K562 (cell line): ENCODE measurements around the gene PALLD. TPM values are rescaled to one million over a fixed set of nuclear protein-coding genes. Genes with fewer than 3 reads are reported as not detected.
A peak's percentile ranks its signal among the peaks of the same experiment; 100 is the strongest.

ENCODE experiments used
- ATAC-seq: fragments of 200-7000 bp; cut with Tn5 transposase; 3 replicates; pipeline ENCODE4 v1.9.1; 2020; ENCODE audit warnings: moderate library complexity
- BruUV-seq: library from RNA; stranded (reverse); fragments of 400-500 nt; replicated peaks from 2 replicates; lab custom pipeline; 2021; lab: Mats Ljungman, UMichigan
- CTCF ChIA-PET: fragments of 300-600 bp; formaldehyde crosslinking; extraction: SDS; loops from one replicate; lab custom pipeline; 2021; ENCODE audit warnings: low intra/inter-chr PET ratio; lab: Yijun Ruan, JAX
- POLR2A ChIA-PET: fragments of 300-600, 350-650 bp; sonication (Branson Sonifier 250); formaldehyde crosslinking; extraction: SDS; loops from one replicate; lab custom pipeline; 2021; ENCODE audit warnings: antibody characterized with exemption, inconsistent platforms; lab: Yijun Ruan, JAX
- DNase-seq, 4 experiments: peaks; one replicate each; pipeline versions ENCODE4 v3.0.0 to v3.0.0-alpha.2; 2011 to 2018; ENCODE audit warnings: low spot score in 3 of 4, mixed read lengths in 3 of 4; ENCODE audit errors: extremely low read depth in 1 of 4
- FAIRE-seq: peaks from 2 replicates; lab custom pipeline; 2011; peaks lifted over from hg19 to GRCh38; lab: Jason Lieb, UNC
- H2AFZ ChIP-seq: 2 replicates; pipeline ENCODE4 v1.6.0; 2011; ENCODE audit warnings: low read depth, low read length, control low read depth, inconsistent platforms
- H3K27ac ChIP-seq: fragments of 200-600 bp; 3 replicates; pipeline ENCODE4 v1.8.0; 2011; ENCODE audit warnings: low read depth, mild to moderate bottlenecking, control low read depth, inconsistent platforms, low read length, moderate library complexity, mixed read lengths; ENCODE audit errors: extremely low read depth
- H3K27me3 ChIP-seq, 2 experiments: fragments of 300-600 bp in 1 of 2; 2 replicates in 1 of 2; 3 replicates in 1 of 2; pipeline versions ENCODE4 v1.6.0 to v1.8.0; 2011; ENCODE audit warnings: inconsistent platforms in 2 of 2, low read length in 2 of 2, mild to moderate bottlenecking in 1 of 2, mixed read lengths in 1 of 2, moderate library complexity in 1 of 2; ENCODE audit not compliant: control insufficient read depth in 2 of 2, insufficient read depth in 2 of 2
- H3K36me3 ChIP-seq: fragments of 300-600 bp; 3 replicates; pipeline ENCODE4 v1.8.0; 2011; ENCODE audit warnings: mild to moderate bottlenecking, low read length, inconsistent platforms; ENCODE audit not compliant: control insufficient read depth, insufficient read depth
- H3K4me1 ChIP-seq, 2 experiments: fragments of 200-600 bp in 1 of 2; replicated peaks in 1 of 2; 2 replicates in 1 of 2; 3 replicates in 1 of 2; pipeline versions ENCODE4 v1.5.1 to v1.8.0; 2011; ENCODE audit warnings: inconsistent platforms in 2 of 2, low read length in 2 of 2, mild to moderate bottlenecking in 1 of 2, mixed read lengths in 1 of 2, moderate library complexity in 1 of 2; ENCODE audit not compliant: control insufficient read depth in 2 of 2, insufficient read depth in 2 of 2
- H3K4me2 ChIP-seq: 2 replicates; pipeline ENCODE4 v1.6.1; 2011; ENCODE audit warnings: low read length, control low read depth, inconsistent platforms, mixed read lengths; ENCODE audit not compliant: insufficient read depth
- H3K4me3 ChIP-seq: fragments of 200-600 bp; sonication (generic), shearing (Covaris generic); 2 replicates; pipeline ENCODE4 v1.5.1; 2016; ENCODE audit warnings: control low read depth, inconsistent platforms
- H3K79me2 ChIP-seq: fragments of 200-600 bp; 3 replicates; pipeline ENCODE4 v1.8.0; 2011; ENCODE audit warnings: low read length, inconsistent platforms; ENCODE audit not compliant: control insufficient read depth, insufficient read depth
- H3K9ac ChIP-seq, 2 experiments: 2 replicates each; pipeline versions ENCODE4 v1.6.0 to v1.6.1; 2011; ENCODE audit warnings: low read depth in 2 of 2, low read length in 2 of 2, control low read depth in 1 of 2, inconsistent platforms in 1 of 2, mild to moderate bottlenecking in 1 of 2, mixed read lengths in 1 of 2; ENCODE audit not compliant: insufficient read depth in 1 of 2
- H3K9me1 ChIP-seq: one replicate; pipeline ENCODE4 v1.6.0; 2011; ENCODE audit warnings: inconsistent platforms, mild to moderate bottlenecking, low read length, moderate library complexity; ENCODE audit not compliant: control insufficient read depth, insufficient read depth
- H3K9me3 ChIP-seq: replicated peaks from 2 replicates; pipeline ENCODE4 v1.5.1; 2011; ENCODE audit warnings: low read depth, low read length, inconsistent platforms; ENCODE audit not compliant: control insufficient read depth, insufficient read depth
- H4K20me1 ChIP-seq: replicated peaks from 2 replicates; pipeline ENCODE4 v1.6.1; 2011; ENCODE audit warnings: low read length, inconsistent platforms, mixed read lengths; ENCODE audit not compliant: control insufficient read depth, insufficient read depth
- ARNT ChIP-seq, 2 experiments: fragments of 450-650 bp; IDR thresholded peaks; 2 replicates each; pipeline ENCODE4 v1.6.1; 2016; ENCODE audit warnings: mild to moderate bottlenecking in 1 of 2
- CEBPZ ChIP-seq: fragments of 150-350 bp; IDR thresholded peaks from 2 replicates; pipeline ENCODE4 v1.6.1; 2014; ENCODE audit warnings: low read depth, mild to moderate bottlenecking, low read length, borderline replicate concordance
- CHCHD3 ChIP-seq: fragments of 250-450 bp; sonication (Bioruptor Pico); IDR thresholded peaks from 2 replicates; pipeline ENCODE4 v2.1.2; 2022; ENCODE audit warnings: mild to moderate bottlenecking
- CXXC5 ChIP-seq: fragments of 250-450 bp; sonication (Bioruptor Pico); IDR thresholded peaks from 2 replicates; pipeline ENCODE4 v1.8.0; 2022; ENCODE audit warnings: inconsistent platforms, mild to moderate bottlenecking, moderate library complexity
- JUNB ChIP-seq: fragments of 450-650 bp; formaldehyde crosslinking; conservative IDR thresholded peaks from 2 replicates; pipeline ENCODE4 v1.4.0; 2020; ENCODE audit warnings: mild to moderate bottlenecking
- TAL1 ChIP-seq: fragments of 450-650 bp; IDR thresholded peaks from 2 replicates; pipeline ENCODE4 v1.6.1; 2016; ENCODE audit warnings: mild to moderate bottlenecking
- TCF7 ChIP-seq: sonication (generic); IDR thresholded peaks from 2 replicates; pipeline ENCODE4 v1.6.1; 2016; ENCODE audit warnings: antibody characterized with exemption, borderline replicate concordance
- TSHZ1 ChIP-seq: fragments of 250-450 bp; sonication (Bioruptor Pico); IDR thresholded peaks from 2 replicates; pipeline ENCODE4 v1.4.0; 2020; ENCODE audit warnings: mild to moderate bottlenecking, moderate library complexity
- ZEB2 ChIP-seq: fragments of 450-650 bp; IDR thresholded peaks from 2 replicates; pipeline ENCODE4 v1.6.1; 2016
- ZNF12 ChIP-seq: sonication (generic); formaldehyde crosslinking; IDR thresholded peaks from 2 replicates; pipeline ENCODE4 v1.4.0; 2020; ENCODE audit warnings: mild to moderate bottlenecking, missing genetic modification reagents
- ZNF384 ChIP-seq: IDR thresholded peaks from 2 replicates; pipeline ENCODE4 v1.6.1; 2012; ENCODE audit warnings: low read depth, low read length, improper control_type of control experiment
- ZNF57 ChIP-seq: fragments of 450-650 bp; formaldehyde crosslinking; IDR thresholded peaks from 2 replicates; pipeline ENCODE4 v1.4.0; 2020; ENCODE audit warnings: mild to moderate bottlenecking, moderate library complexity
- WGBS: fragments of 100-300 bp; shearing (Covaris generic); methylation state at CpG from one replicate; pipeline ENCODE4 v1.1.6; 2016; ENCODE audit warnings: low coverage, mixed read lengths; ENCODE audit not compliant: insufficient coverage; ENCODE audit errors: missing lambda C conversion rate; 5-methylcytosine and 5-hydroxymethylcytosine counted together
- in situ Hi-C: fragments of 300-500 bp; cut with MboI; formaldehyde crosslinking; loops from 4 replicates; pipeline ENCODE4 v1.15.0; 2018; ENCODE audit warnings: inconsistent platforms, mixed read lengths
- intact Hi-C: fragments of 100-400 bp; cut with micrococcal nuclease; formaldehyde crosslinking; loops from 2 replicates; pipeline ENCODE4 v1.14.2; 2022
- polyA plus RNA-seq, 8 experiments: library from polyadenylated mRNA; depleted of rRNA in 4 of 8; stranded (reverse) in 5 of 8; unstranded in 3 of 8; fragments of >200 nt; fragmentation: Nextera tagmentation in 2 of 8; fragmentation: Illumina TruSeq in 1 of 8; extraction: Ambion mirVana in 2 of 8; extraction: Trizol in 1 of 8; gene quantifications; 2 replicates each; pipeline versions ENCODE4 v1.2.1 to v1.2.3, GENCODE V29; 2011 to 2014; ENCODE audit warnings: inconsistent platforms in 1 of 8, missing spikeins in 1 of 8
- total RNA-seq, 7 experiments: library from RNA; depleted of rRNA in 6 of 7; stranded (reverse); fragments of >200 nt in 6 of 7; fragmentation: Illumina TruSeq in 2 of 7; extraction: Trizol in 2 of 7; gene quantifications; 2 replicates each; pipeline versions ENCODE4 v1.2.1 to v1.2.3, GENCODE V29; 2011 to 2021; ENCODE audit warnings: low replicate concordance in 1 of 7
- TF ChIP-seq, protein P1 (sequence below), 2 experiments: fragments of 150-350 bp in 1 of 2; IDR thresholded peaks; 2 replicates each; pipeline ENCODE4 v1.6.1; 2012 to 2016; ENCODE audit warnings: low read depth in 2 of 2, low read length in 2 of 2, mild to moderate bottlenecking in 1 of 2, moderate library complexity in 1 of 2

PALLD gene
- total and polyA plus RNA-seq, 9 of the 15 experiments (the other 6 are each of a cell fraction or from before 2014, with no cell fraction given) = 0.01 to 0.35 (median 0.06) TPM; not detected in 3

- Histone ChIP-seq H3K27me3 (no peaks in the 10 kb centered on the region), H3K4me3 (no peak overlapping the region), H3K36me3 (no peaks in the 10 kb centered on the region), H2AFZ (no peak overlapping the region), H3K27ac (0 out of 3 replicates have a peak overlapping the region, but pooled peaks have one; percentile 17), H3K4me1 (peaks cover 0 to 7% of the 10 kb centered on the region in 2 experiments; a peak in 2 of 5 replicates), H3K9me1 (no peaks in the 10 kb centered on the region), H3K9me3 (no peaks in the 10 kb centered on the region), H4K20me1 (no peaks in the 10 kb centered on the region), H3K79me2 (no peaks in the 10 kb centered on the region), H3K4me2 (no peak overlapping the region), H3K9ac (no peak overlapping the region)
- intact Hi-C loops (no loop called here), in situ Hi-C loops (no loop called here)
- DNase-seq = no peak
- FAIRE-seq = peak; percentile 26
- WGBS = 25% methylated on average over 2 of the region's 2 CpGs
- no peak for ATAC-seq
- BruUV-seq = no TSS peak
- ChIA-PET POLR2A (no interaction called here), CTCF (no interaction called here)
- TF ChIP-seq ZNF12 (CRISPR knock-in tag) (no peak), ZNF384 (no peak), CHCHD3 (CRISPR knock-in tag) (no peak), TAL1 (no peak), JUNB (CRISPR knock-in tag) (no peak), TSHZ1 (CRISPR knock-in tag) (no peak), CXXC5 (no peak), ZNF57 (CRISPR knock-in tag) (no peak), ZEB2 (no peak), ARNT (IDR thresholded peaks at IDR 0.05) (no peak), CEBPZ (no peak), TCF7 (no peak)
- TF ChIP-seq, protein P1, sequence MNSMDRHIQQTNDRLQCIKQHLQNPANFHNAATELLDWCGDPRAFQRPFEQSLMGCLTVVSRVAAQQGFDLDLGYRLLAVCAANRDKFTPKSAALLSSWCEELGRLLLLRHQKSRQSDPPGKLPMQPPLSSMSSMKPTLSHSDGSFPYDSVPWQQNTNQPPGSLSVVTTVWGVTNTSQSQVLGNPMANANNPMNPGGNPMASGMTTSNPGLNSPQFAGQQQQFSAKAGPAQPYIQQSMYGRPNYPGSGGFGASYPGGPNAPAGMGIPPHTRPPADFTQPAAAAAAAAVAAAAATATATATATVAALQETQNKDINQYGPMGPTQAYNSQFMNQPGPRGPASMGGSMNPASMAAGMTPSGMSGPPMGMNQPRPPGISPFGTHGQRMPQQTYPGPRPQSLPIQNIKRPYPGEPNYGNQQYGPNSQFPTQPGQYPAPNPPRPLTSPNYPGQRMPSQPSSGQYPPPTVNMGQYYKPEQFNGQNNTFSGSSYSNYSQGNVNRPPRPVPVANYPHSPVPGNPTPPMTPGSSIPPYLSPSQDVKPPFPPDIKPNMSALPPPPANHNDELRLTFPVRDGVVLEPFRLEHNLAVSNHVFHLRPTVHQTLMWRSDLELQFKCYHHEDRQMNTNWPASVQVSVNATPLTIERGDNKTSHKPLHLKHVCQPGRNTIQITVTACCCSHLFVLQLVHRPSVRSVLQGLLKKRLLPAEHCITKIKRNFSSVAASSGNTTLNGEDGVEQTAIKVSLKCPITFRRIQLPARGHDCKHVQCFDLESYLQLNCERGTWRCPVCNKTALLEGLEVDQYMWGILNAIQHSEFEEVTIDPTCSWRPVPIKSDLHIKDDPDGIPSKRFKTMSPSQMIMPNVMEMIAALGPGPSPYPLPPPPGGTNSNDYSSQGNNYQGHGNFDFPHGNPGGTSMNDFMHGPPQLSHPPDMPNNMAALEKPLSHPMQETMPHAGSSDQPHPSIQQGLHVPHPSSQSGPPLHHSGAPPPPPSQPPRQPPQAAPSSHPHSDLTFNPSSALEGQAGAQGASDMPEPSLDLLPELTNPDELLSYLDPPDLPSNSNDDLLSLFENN (IDR thresholded peaks at IDR 0.05; ENCODE audit: low read depth in 2 of 2, low read length in 2 of 2) = no peak
Measured at GRCh38 chr4:168451331-168451730, 45.5 kb upstream of the PALLD start.
